Parathyroid adenoma (tissue), 2 donors: ENCODE data around the gene HRK.
A peak's percentile ranks its signal among the peaks of the same experiment; 100 is the strongest.
"Not testable (repeated sequence)": the region's sequence is repeated elsewhere in the genome, so short reads cannot be mapped to it uniquely, and the experiment has no call there.

ENCODE experiments used
- H2AFZ ChIP-seq: fragments of 300-600 bp; sonication (generic); one replicate; pipeline ENCODE4 v1.7.0; 2017; ENCODE audit warnings: antibody characterized with exemption, mild to moderate bottlenecking
- H3K27ac ChIP-seq: fragments of 300-600 bp; sonication (generic); one replicate; pipeline ENCODE4 v1.7.0; 2017
- H3K27me3 ChIP-seq: fragments of 300-600 bp; sonication (generic); one replicate; pipeline ENCODE4 v1.7.0; 2017; ENCODE audit warnings: low read length; ENCODE audit not compliant: control insufficient read depth, insufficient read depth
- H3K36me3 ChIP-seq: fragments of 300-600 bp; sonication (generic); one replicate; pipeline ENCODE4 v1.7.0; 2017; ENCODE audit warnings: low read length; ENCODE audit not compliant: control insufficient read depth, insufficient read depth
- H3K4me1 ChIP-seq: fragments of 300-600 bp; sonication (generic); one replicate; pipeline ENCODE4 v1.7.0; 2017; ENCODE audit warnings: control low read depth
- H3K4me2 ChIP-seq: fragments of 300-600 bp; sonication (generic); one replicate; pipeline ENCODE4 v1.7.0; 2017; ENCODE audit warnings: low read length
- H3K4me3 ChIP-seq: fragments of 300-600 bp; sonication (generic); one replicate; pipeline ENCODE4 v1.7.0; 2017; ENCODE audit warnings: low read depth, low read length
- H3K79me2 ChIP-seq: fragments of 300-600 bp; sonication (generic); one replicate; pipeline ENCODE4 v1.7.0; 2017; ENCODE audit warnings: control low read depth
- H3K9ac ChIP-seq: fragments of 300-600 bp; sonication (generic); one replicate; pipeline ENCODE4 v1.7.0; 2017; ENCODE audit warnings: mild to moderate bottlenecking
- H3K9me3 ChIP-seq: fragments of 300-600 bp; sonication (generic); one replicate; pipeline ENCODE4 v1.7.0; 2017; ENCODE audit warnings: low read length; ENCODE audit not compliant: control insufficient read depth
- TF ChIP-seq, protein P1 (sequence below): fragments of 300-600 bp; sonication (generic); IDR thresholded peaks from one replicate; pipeline ENCODE4 v1.7.0; 2017; ENCODE audit warnings: antibody characterized with exemption, mild to moderate bottlenecking
- donor health status: primary hyperparathyroidism.

The HRK gene

DNA sequence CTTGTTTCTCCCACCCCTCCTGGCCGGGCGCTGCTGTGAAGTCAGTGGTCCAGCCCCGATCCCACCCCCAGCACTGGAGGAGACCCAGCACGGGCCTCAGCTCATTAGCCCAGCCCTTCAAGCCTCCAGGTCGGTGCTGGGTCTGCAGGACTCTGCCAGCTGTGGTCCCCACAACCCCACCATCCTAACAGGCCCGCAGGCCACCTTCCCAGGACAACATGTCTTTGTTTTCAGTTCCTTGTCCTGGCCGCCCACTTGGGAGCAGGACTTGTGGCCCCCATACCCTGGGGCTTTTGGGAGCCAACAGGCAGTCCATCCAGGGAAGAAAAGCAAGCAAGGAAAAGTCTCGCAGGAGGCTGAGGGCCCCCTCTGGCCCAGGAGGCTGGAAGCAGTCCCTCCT is 60.0 kb downstream of the HRK start:
- no peaks in the 10 kb centered on the region for H3K79me2 ChIP-seq
- no peak overlapping the region for H3K27ac ChIP-seq
- H3K9ac ChIP-seq, result no peak overlapping the region
- no peak overlapping the region for H2AFZ ChIP-seq
- no peak overlapping the region for H3K4me2 ChIP-seq
- no peak overlapping the region for H3K4me3 ChIP-seq
- H3K27me3 ChIP-seq, result no peaks in the 10 kb centered on the region
- no peaks in the 10 kb centered on the region for H3K36me3 ChIP-seq
- TF ChIP-seq, protein P1, sequence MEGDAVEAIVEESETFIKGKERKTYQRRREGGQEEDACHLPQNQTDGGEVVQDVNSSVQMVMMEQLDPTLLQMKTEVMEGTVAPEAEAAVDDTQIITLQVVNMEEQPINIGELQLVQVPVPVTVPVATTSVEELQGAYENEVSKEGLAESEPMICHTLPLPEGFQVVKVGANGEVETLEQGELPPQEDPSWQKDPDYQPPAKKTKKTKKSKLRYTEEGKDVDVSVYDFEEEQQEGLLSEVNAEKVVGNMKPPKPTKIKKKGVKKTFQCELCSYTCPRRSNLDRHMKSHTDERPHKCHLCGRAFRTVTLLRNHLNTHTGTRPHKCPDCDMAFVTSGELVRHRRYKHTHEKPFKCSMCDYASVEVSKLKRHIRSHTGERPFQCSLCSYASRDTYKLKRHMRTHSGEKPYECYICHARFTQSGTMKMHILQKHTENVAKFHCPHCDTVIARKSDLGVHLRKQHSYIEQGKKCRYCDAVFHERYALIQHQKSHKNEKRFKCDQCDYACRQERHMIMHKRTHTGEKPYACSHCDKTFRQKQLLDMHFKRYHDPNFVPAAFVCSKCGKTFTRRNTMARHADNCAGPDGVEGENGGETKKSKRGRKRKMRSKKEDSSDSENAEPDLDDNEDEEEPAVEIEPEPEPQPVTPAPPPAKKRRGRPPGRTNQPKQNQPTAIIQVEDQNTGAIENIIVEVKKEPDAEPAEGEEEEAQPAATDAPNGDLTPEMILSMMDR, result no peak
- no peaks in the 10 kb centered on the region for H3K9me3 ChIP-seq
- peaks cover 6% of the 10 kb centered on the region for H3K4me1 ChIP-seq

DNA sequence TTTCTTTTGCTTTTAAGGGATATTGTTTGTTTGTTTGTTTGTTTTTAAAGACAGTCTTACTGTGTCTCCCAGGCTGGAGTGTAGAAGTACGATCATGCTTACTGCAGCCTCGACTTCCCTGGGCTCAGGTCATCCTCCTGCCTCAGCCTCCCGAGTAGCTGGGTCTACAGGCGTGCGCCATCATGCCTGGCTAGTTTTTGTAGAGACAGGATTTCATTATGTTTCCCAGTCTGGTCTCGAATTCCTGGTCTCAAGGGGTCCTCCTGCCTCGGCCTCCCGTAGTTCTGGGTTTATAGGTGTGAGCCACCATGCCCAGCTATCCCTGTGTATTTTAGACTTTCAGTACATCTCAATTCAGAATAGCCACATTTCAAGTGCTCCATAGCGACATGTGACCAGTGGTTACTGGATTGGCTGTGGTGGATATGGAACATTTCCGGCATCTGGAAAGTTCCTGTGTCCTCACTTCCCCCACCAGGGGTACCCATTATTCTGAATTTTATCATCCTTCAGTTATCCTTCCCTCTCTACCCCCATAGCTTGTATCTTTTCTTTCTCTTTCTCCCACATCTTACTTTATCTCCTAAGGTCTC is 61.1 kb downstream of the HRK start:
- TF ChIP-seq, protein P1, result no peak
- peak overlapping the region; percentile 100 for H2AFZ ChIP-seq
- H3K36me3 ChIP-seq, result no peaks in the 10 kb centered on the region
- H3K27ac ChIP-seq, result no peak overlapping the region
- no peak overlapping the region for H3K9ac ChIP-seq
- H3K4me3 ChIP-seq, result no peak overlapping the region
- H3K4me1 ChIP-seq, result peaks cover 6% of the 10 kb centered on the region
- H3K4me2 ChIP-seq, result peak overlapping the region; percentile 96
- H3K9me3 ChIP-seq, result no peaks in the 10 kb centered on the region
- no peaks in the 10 kb centered on the region for H3K79me2 ChIP-seq
- H3K27me3 ChIP-seq, result no peaks in the 10 kb centered on the region

DNA sequence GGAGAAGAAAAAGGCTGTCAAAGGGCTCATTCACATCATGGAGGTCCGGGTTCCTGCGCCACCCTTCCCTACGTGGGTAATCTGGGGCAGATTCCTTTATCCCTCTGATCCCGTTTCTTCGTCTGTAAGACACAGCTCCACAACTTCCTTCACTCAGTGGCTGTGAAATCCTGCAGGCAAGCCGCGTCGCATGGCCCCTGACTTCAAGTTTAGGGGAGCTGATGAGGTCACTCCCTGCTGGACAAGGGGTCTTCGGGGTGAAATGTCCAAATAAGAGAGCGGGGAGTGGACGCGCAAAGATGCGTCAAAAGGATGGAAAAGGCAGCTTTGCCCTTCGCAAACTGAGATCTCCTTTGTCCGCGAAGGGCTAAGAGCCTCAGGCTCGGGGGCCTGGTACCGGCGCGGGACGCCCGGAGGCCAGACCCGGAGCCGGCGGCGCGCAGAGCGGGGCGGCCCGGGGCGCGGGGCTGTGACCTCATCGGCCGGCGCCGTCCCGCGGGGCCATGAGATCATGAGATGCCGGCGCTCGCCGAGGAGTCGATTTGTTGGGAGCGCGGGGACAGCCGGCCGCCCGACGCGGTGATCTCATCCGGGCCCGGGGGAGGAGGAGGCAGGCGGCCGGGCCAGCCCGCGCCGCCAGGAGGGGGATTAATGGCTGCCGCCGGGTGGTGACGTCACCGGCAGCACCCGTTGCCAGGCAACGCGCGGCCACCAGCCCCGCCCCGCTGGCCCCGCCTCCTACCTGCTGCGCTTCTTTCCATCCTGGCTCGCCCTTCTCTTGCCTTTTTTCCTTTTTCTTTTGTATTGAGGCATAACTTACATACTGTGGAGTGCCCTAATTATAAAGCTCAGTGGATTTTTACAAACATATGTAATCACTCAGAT is 62.1 kb downstream of the HRK start:
- Histone ChIP-seq H3K4me3 (peak overlapping the region; percentile 86), H3K36me3 (no peaks in the 10 kb centered on the region), H2AFZ (peak overlapping the region; percentile 100), H3K27me3 (no peaks in the 10 kb centered on the region), H3K9ac (peak overlapping the region; percentile 92), H3K4me1 (peaks cover 6% of the 10 kb centered on the region), H3K79me2 (no peaks in the 10 kb centered on the region), H3K9me3 (no peaks in the 10 kb centered on the region), H3K27ac (peak overlapping the region; percentile 94), H3K4me2 (peak overlapping the region; percentile 96)
- TF ChIP-seq, protein P1, result no peak

DNA sequence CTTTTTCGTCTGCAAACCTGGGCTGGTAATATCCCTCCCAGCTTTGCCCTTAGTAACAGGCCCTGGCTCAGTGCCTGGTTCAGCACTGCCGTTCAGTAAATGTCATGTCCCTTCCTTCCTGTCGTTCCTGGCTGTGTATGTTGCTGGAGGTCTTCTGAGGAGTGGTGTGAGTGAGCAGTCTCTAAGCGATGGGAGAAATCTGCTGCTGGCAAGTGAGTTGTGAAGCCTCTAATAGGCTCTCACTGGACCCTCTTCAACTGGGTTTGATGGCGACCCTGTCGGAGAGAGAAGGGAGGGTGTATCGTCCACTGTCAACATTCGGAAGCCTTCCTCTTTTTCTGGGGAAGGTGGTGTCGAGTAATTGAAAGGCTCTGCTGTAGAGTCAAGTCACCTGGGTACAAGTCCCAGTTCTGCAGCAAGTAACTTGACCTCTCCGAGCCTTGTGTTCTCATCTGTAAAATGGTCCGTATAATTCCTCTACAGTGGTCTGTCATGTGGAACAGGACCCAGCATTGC is 62.8 kb downstream of the HRK start:
- Histone ChIP-seq H3K27me3 (no peaks in the 10 kb centered on the region), H3K79me2 (no peaks in the 10 kb centered on the region), H2AFZ (peak overlapping the region; percentile 100), H3K9ac (no peak overlapping the region), H3K4me2 (peak overlapping the region; percentile 96), H3K4me3 (peak overlapping the region; percentile 86), H3K9me3 (no peaks in the 10 kb centered on the region), H3K27ac (peak overlapping the region; percentile 94), H3K36me3 (no peaks in the 10 kb centered on the region), H3K4me1 (peaks cover 6% of the 10 kb centered on the region)
- TF ChIP-seq, protein P1, result no peak

DNA sequence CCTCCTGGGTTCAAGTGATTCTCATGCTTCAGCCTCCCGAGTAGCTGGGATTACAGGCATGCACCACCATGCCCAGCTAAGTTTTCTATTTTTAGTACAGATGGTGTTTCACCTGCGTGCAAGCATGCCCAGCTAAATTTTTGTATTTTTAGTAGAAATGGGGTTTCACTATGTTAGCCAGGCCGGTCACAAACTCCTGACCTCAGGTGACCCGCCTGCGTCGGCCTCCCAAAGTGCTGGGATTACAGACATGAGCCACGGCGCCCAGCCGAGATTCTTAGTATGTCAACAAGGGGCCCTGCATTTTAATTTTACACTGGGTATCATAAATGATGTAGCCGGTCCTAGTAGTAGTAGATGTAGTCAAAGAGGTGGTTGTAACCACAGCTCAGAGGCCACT is 66.5 kb downstream of the HRK start:
- H3K27me3 ChIP-seq, H3K36me3 ChIP-seq, H3K9me3 ChIP-seq, H2AFZ ChIP-seq, H3K79me2 ChIP-seq, H3K4me1 ChIP-seq, H3K4me2 ChIP-seq, H3K4me3 ChIP-seq, H3K9ac ChIP-seq, H3K27ac ChIP-seq: not testable (repeated sequence)
